Tibial artery (tissue), 4 donors: ENCODE measurements around the gene STAT5A.
"Not testable (repeated sequence)": the region's sequence is repeated elsewhere in the genome, so short reads cannot be mapped to it uniquely, and the experiment has no call there.

ENCODE experiments used
- DNase-seq, 2 donors: peaks; one replicate each; pipeline ENCODE4 v3.0.0-alpha.2; 2019
- H3K27ac ChIP-seq, 2 donors: fragments of 200-600 bp; sonication (generic) in 1 of 2; 1 replicate in 1 of 2; 2 replicates in 1 of 2; pipeline ENCODE4 v1.5.1; 2018 to 2019; ENCODE audit warnings: mild to moderate bottlenecking in 1 of 2
- H3K27me3 ChIP-seq, 2 donors: fragments of 200-600 bp; sonication (generic) in 1 of 2; one replicate each; pipeline versions ENCODE4 v1.5.1 to v1.6.0; 2016 to 2019
- H3K36me3 ChIP-seq, 3 donors: fragments of 200-600 bp; sonication (generic) in 2 of 3; one replicate each; pipeline ENCODE4 v1.5.1; 2016 to 2019; ENCODE audit warnings: mild to moderate bottlenecking in 2 of 3
- H3K4me1 ChIP-seq, 4 donors: fragments of 200-600 bp; sonication (generic) in 2 of 4; 1 replicate in 3 of 4; 2 replicates in 1 of 4; pipeline ENCODE4 v1.5.1; 2016 to 2019
- H3K4me3 ChIP-seq, 2 donors: fragments of 200-600 bp; sonication (generic) in 1 of 2; 1 replicate in 1 of 2; 2 replicates in 1 of 2; pipeline ENCODE4 v1.5.1; 2018 to 2019; ENCODE audit warnings: mild to moderate bottlenecking in 2 of 2
- H3K9me3 ChIP-seq, 3 donors: fragments of 200-600 bp; sonication (generic) in 1 of 3; one replicate each; pipeline ENCODE4 v1.5.1; 2016 to 2019
- intact Hi-C: fragments of 100-400 bp; cut with DNase I; formaldehyde crosslinking; loops from one replicate; pipeline ENCODE4 v1.15.0; 2023; ENCODE audit warnings: low total_unique reads
- TF ChIP-seq, protein P1 (sequence below), 2 experiments: fragments of 200-600 bp in 1 of 2; fragments of 450-650 bp in 1 of 2; IDR thresholded peaks; one replicate each; pipeline ENCODE4 v1.5.1; 2017 to 2019; ENCODE audit warnings: antibody characterized with exemption in 2 of 2, mild to moderate bottlenecking in 1 of 2, moderate library complexity in 1 of 2

Gene STAT5A

DNA sequence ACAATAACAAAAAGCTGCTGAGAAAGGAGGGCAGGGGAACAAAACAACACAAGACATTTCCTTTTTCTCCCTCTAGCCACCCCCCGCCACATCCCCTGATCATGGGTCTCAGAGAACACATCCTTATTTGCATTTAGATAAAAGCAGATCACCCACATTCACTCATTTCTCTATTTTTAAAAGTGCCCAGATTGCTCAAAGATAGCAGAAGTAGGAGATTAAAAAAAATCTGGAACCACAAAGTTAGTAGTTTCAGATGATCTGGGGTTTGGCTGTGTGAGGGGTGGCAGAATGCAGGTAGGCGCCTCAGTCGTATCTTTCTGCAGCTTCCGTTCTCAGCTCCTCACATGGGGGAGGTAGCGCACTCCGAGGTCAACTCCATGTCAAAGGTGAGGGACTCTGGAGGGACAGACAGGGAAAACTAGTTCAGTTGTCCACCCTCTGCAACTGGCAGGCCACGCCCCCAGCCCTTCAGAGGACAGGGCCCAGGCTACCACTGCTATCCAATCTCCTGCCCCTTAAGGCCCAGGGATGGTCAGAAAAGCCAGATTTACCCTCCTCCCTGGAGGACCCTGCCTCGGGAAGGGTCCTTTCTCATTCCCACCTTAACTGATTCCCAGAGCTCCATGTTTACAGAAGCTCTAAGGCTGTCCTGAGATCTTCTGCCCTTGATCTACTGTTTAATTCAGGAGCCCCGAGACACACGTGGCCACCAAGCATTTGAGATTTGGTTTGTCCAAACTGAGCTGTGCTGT, 27.3 kb downstream of the STAT5A start:
- no peaks in the 10 kb centered on the region for H3K27me3 ChIP-seq
- H3K4me1 ChIP-seq = peaks cover 12 to 34% (median 22%) of the 10 kb centered on the region in 4 donors
- H3K36me3 ChIP-seq = peaks cover 42 to 80% (median 73%) of the 10 kb centered on the region in 3 donors
- H3K27ac ChIP-seq = no peak overlapping the region
- TF ChIP-seq, protein P1, sequence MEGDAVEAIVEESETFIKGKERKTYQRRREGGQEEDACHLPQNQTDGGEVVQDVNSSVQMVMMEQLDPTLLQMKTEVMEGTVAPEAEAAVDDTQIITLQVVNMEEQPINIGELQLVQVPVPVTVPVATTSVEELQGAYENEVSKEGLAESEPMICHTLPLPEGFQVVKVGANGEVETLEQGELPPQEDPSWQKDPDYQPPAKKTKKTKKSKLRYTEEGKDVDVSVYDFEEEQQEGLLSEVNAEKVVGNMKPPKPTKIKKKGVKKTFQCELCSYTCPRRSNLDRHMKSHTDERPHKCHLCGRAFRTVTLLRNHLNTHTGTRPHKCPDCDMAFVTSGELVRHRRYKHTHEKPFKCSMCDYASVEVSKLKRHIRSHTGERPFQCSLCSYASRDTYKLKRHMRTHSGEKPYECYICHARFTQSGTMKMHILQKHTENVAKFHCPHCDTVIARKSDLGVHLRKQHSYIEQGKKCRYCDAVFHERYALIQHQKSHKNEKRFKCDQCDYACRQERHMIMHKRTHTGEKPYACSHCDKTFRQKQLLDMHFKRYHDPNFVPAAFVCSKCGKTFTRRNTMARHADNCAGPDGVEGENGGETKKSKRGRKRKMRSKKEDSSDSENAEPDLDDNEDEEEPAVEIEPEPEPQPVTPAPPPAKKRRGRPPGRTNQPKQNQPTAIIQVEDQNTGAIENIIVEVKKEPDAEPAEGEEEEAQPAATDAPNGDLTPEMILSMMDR (IDR thresholded peaks at IDR 0.05) = no peak
- H3K9me3 ChIP-seq = no peaks in the 10 kb centered on the region
- H3K4me3 ChIP-seq = no peak overlapping the region
- no peak for DNase-seq
- intact Hi-C loops = no loop called here

DNA sequence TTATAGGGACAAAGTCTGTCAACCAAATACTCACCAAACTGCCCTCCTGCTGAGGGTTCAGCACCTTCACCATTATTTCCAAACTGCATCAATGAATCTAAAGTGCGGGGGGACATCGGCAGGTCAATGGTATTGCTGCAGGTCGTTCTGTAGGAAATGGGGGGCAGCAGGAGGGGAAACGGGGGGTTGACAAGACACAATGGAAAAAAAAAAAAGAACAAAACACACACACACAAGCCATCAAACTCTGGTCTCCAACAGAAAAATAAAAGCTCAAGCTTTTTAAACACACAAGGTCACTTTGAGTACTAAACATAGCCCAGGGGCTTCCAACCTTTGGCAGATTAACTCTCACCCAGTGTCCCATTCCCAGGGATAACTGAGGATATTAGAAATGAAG, 28.5 kb downstream of the STAT5A start:
- H3K36me3 ChIP-seq = peaks cover 47 to 83% (median 83%) of the 10 kb centered on the region in 3 donors
- DNase-seq = no peak
- peaks cover 8 to 25% (median 17%) of the 10 kb centered on the region in 4 donors for H3K4me1 ChIP-seq
- H3K4me3 ChIP-seq = no peak overlapping the region
- H3K27me3 ChIP-seq = no peaks in the 10 kb centered on the region
- no peak overlapping the region for H3K27ac ChIP-seq
- intact Hi-C loops = no loop called here
- no peaks in the 10 kb centered on the region for H3K9me3 ChIP-seq
- TF ChIP-seq, protein P1 (IDR thresholded peaks at IDR 0.05) = no peak

DNA sequence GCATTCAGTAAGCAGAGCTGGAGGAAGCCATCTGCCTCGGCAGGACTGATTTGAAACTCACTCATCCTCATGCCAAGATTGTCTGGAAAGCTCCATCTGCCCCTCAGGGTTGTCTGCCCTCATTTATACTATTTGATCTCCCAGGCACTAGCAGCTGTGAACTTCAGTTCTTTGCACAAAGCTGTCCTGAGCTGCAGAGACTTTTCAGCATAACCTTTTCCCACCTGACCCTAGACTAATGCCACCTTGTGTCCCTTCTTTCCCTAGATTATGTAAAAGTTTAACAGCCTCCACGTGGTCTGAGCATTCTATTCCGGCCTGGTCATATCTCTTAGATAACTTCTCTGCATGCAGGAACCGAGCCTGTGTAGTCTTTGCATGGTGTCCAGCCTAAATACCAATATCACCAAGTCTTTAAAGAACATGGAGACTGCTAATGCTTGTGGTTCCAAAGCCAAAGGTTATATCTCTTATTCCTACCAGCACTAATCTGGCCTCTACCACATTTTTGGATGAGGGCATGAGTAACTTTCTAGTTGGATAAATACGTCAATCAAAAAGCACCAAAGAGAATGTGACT, 29.1 kb downstream of the STAT5A start:
- intact Hi-C loops = no loop called here
- Histone ChIP-seq H3K4me1 (peaks cover 2 to 19% (median 11%) of the 10 kb centered on the region in 4 donors), H3K36me3 (peaks cover 53 to 89% (median 89%) of the 10 kb centered on the region in 3 donors), H3K4me3 (no peak overlapping the region), H3K9me3 (no peaks in the 10 kb centered on the region), H3K27me3 (no peaks in the 10 kb centered on the region), H3K27ac (no peak overlapping the region)
- TF ChIP-seq, protein P1 (IDR thresholded peaks at IDR 0.05) = no peak
- no peak for DNase-seq

DNA sequence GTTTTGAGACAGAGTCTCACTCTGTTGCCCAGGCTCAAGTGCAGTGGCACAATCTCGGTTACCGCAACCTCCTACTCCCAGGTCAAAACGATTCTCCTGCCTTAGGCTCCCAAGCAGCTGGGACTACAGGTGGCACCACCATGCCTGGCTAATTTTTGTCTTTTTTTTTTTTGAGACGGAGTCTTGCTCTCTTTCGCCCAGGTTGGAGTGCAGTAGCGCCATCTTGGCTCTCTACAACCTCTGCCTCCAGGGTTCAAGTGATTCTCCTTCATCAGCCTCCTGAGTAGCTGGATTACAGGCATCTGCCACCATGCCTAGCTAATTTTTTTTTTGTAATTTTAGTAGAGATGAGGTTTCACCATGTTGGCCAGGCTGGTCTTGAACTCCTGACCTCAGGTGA, 29.7 kb downstream of the STAT5A start:
- Histone ChIP-seq H3K36me3 (peaks cover 57 to 95% (median 95%) of the 10 kb centered on the region in 3 donors), H3K4me1 (peaks cover 0 to 19% (median 8%) of the 10 kb centered on the region in 4 donors)
- H3K27me3 ChIP-seq, H3K27ac ChIP-seq, H3K4me3 ChIP-seq, DNase-seq, H3K9me3 ChIP-seq, intact Hi-C loops: not testable (repeated sequence)

DNA sequence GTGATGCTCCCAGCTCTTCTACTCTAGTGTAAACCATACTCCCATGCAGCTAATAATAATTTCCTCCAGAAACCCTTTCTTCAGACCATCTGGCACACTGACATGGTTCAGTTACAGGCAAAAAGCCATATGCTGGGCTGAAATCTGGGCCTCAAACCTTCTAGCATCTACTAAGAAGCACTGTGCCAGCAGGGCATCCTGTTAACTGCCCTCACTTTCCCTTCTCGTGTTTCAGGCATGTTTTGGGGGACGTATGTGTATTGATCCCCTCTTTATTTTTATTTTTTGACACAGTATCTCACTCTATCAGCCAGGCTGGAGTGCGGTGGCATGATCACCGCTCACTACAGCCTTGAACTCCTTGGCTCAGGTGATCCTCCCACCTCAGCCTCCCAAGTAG, 33.3 kb downstream of the STAT5A start:
- H3K27me3 ChIP-seq = no peaks in the 10 kb centered on the region
- peaks cover 72 to 98% (median 98%) of the 10 kb centered on the region in 3 donors for H3K36me3 ChIP-seq
- no peaks in the 10 kb centered on the region for H3K9me3 ChIP-seq
- TF ChIP-seq, protein P1 (IDR thresholded peaks at IDR 0.05) = no peak
- no peak overlapping the region for H3K27ac ChIP-seq
- intact Hi-C loops = loop anchor here (5.0 kb wide), 1 partner anchor 196 kb away; no protein-coding TSS in a partner anchor
- H3K4me3 ChIP-seq = no peak overlapping the region
- H3K4me1 ChIP-seq = peaks cover 0 to 38% (median 11%) of the 10 kb centered on the region in 4 donors
- no peak for DNase-seq
